Ishikawa (cell line): Measurements from ENCODE around the gene IL4R.

ENCODE experiments used
- CEBPB ChIP-seq: IDR thresholded peaks from 2 replicates; pipeline ENCODE4 v1.6.1; 2012
- EP300 ChIP-seq: IDR thresholded peaks from 2 replicates; pipeline ENCODE4 v1.6.1; 2012; ENCODE audit warnings: borderline replicate concordance
- FOXM1 ChIP-seq: IDR thresholded peaks from 2 replicates; pipeline ENCODE4 v1.6.1; 2012; ENCODE audit warnings: low read depth, borderline replicate concordance
- MAX ChIP-seq: IDR thresholded peaks from 2 replicates; pipeline ENCODE4 v1.6.1; 2012
- TEAD4 ChIP-seq: IDR thresholded peaks from 2 replicates; pipeline ENCODE4 v1.6.1; 2012
- YY1 ChIP-seq: IDR thresholded peaks from 2 replicates; pipeline ENCODE4 v1.6.1; 2012; ENCODE audit warnings: low read depth
- TF ChIP-seq, protein P1 (sequence below): IDR thresholded peaks from 2 replicates; pipeline ENCODE4 v1.6.1; 2012
- TF ChIP-seq, protein P2 (sequence below): IDR thresholded peaks from 2 replicates; pipeline ENCODE4 v1.6.1; 2012; ENCODE audit warnings: low read depth, mild to moderate bottlenecking

GRCh38 chr16:27317320-27317719 is 3.5 kb downstream of the IL4R start:
- TF ChIP-seq YY1 = no peak
- TF ChIP-seq, protein P1, sequence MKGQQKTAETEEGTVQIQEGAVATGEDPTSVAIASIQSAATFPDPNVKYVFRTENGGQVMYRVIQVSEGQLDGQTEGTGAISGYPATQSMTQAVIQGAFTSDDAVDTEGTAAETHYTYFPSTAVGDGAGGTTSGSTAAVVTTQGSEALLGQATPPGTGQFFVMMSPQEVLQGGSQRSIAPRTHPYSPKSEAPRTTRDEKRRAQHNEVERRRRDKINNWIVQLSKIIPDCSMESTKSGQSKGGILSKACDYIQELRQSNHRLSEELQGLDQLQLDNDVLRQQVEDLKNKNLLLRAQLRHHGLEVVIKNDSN = no peak
- no peak for TF ChIP-seq FOXM1
- TF ChIP-seq, protein P2, sequence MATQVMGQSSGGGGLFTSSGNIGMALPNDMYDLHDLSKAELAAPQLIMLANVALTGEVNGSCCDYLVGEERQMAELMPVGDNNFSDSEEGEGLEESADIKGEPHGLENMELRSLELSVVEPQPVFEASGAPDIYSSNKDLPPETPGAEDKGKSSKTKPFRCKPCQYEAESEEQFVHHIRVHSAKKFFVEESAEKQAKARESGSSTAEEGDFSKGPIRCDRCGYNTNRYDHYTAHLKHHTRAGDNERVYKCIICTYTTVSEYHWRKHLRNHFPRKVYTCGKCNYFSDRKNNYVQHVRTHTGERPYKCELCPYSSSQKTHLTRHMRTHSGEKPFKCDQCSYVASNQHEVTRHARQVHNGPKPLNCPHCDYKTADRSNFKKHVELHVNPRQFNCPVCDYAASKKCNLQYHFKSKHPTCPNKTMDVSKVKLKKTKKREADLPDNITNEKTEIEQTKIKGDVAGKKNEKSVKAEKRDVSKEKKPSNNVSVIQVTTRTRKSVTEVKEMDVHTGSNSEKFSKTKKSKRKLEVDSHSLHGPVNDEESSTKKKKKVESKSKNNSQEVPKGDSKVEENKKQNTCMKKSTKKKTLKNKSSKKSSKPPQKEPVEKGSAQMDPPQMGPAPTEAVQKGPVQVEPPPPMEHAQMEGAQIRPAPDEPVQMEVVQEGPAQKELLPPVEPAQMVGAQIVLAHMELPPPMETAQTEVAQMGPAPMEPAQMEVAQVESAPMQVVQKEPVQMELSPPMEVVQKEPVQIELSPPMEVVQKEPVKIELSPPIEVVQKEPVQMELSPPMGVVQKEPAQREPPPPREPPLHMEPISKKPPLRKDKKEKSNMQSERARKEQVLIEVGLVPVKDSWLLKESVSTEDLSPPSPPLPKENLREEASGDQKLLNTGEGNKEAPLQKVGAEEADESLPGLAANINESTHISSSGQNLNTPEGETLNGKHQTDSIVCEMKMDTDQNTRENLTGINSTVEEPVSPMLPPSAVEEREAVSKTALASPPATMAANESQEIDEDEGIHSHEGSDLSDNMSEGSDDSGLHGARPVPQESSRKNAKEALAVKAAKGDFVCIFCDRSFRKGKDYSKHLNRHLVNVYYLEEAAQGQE = no peak
- no peak for TF ChIP-seq EP300
- TF ChIP-seq CEBPB = no peak
- TF ChIP-seq TEAD4 = no peak
- TF ChIP-seq MAX = no peak
